ENCODE results near the gene LAMB3. TPM values are rescaled to one million over a fixed set of nuclear protein-coding genes. Genes with fewer than 3 reads are reported as not detected.

Gene LAMB3
- total RNA-seq, 2 donors from 2014 or later, result 1.6 to 11.7 TPM

- DNase-seq (ENCODE audit: low spot score in 2 of 2), result peak; percentile 74 to 93
- Mint-ChIP-seq H3K36me3 (no peaks in the 10 kb centered on the region), H3K27ac (no peak overlapping the region), H3K9me3 (no peaks in the 10 kb centered on the region)
- ATAC-seq, result peak; percentile 85 to 87
Measured at GRCh38 chr1:209627732-209628196, 24.5 kb downstream of the LAMB3 start.

DNA sequence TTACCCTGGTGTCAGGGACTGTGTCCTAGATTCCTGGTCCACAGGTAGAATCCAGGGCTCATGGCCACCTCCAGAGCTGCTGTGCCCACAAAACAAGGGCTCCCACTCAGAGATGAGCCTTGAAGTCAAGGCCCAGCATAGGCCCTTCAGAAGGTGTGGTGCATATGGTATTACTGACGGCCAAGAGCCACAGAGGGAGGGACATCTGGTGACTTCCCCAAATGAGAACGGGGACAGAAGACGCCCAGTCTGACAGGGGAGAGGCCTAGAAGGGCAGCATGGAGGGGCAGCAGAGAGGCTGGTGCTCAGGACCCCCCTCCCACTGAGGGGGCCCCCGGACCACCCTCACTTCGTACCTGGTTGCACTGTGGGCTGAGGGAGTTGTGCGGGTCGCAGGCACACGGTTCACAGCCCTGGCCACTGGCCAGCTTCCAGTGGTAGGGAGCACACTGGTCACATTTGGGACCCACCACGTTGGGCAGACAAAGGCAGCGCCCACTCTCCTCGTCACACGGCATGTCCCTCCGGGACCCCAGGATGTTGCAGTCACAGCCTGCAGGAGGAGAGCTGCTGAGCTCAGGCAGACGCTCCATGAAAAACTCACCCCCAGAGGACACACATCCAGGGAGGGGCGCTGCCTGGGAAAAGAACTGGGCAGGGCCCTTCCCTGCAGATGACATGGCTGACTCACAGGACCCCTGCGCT is 25.0 kb downstream of the LAMB3 start:
- H3K36me3 Mint-ChIP-seq, result no peaks in the 10 kb centered on the region
- DNase-seq (ENCODE audit: low spot score in 2 of 2), result no peak
- H3K9me3 Mint-ChIP-seq, result no peaks in the 10 kb centered on the region
- peak; percentile 7 to 8 for ATAC-seq
- no peak overlapping the region for H3K27ac Mint-ChIP-seq

- H3K36me3 Mint-ChIP-seq, result no peaks in the 10 kb centered on the region
- DNase-seq (ENCODE audit: low spot score in 2 of 2) (no peak), ATAC-seq (no peak)
- H3K27ac Mint-ChIP-seq, result no peak overlapping the region
- no peaks in the 10 kb centered on the region for H3K9me3 Mint-ChIP-seq
Measured at GRCh38 chr1:209626346-209627026, 25.7 kb downstream of the LAMB3 start.

DNA sequence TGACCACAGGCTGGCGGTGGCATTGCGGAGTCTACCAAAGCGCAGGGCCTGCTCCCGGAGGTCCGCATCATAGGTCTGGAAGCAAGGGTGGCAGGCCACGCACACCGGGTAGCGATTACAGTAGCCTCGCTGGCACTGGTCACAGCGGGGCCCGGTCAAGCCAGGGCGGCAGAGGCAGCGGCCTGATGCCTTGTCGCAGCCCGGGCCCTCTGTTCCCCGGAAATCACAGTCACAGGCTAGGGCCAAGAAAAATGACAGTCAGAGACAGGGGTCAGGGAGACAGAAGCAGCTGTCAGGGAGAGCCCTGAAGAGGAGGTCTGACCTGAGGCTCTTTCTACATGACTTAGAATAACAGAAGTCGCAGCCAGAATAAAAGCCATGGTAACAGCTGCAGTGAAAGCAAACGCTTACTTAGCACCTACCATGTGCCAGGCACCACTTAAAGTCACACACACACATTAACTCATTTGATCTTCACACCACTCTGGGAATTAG is 26.4 kb downstream of the LAMB3 start:
- ATAC-seq (no peak), DNase-seq (ENCODE audit: low spot score in 2 of 2) (no peak)
- Mint-ChIP-seq H3K27ac (no peak overlapping the region), H3K36me3 (no peaks in the 10 kb centered on the region), H3K9me3 (no peaks in the 10 kb centered on the region)

DNA sequence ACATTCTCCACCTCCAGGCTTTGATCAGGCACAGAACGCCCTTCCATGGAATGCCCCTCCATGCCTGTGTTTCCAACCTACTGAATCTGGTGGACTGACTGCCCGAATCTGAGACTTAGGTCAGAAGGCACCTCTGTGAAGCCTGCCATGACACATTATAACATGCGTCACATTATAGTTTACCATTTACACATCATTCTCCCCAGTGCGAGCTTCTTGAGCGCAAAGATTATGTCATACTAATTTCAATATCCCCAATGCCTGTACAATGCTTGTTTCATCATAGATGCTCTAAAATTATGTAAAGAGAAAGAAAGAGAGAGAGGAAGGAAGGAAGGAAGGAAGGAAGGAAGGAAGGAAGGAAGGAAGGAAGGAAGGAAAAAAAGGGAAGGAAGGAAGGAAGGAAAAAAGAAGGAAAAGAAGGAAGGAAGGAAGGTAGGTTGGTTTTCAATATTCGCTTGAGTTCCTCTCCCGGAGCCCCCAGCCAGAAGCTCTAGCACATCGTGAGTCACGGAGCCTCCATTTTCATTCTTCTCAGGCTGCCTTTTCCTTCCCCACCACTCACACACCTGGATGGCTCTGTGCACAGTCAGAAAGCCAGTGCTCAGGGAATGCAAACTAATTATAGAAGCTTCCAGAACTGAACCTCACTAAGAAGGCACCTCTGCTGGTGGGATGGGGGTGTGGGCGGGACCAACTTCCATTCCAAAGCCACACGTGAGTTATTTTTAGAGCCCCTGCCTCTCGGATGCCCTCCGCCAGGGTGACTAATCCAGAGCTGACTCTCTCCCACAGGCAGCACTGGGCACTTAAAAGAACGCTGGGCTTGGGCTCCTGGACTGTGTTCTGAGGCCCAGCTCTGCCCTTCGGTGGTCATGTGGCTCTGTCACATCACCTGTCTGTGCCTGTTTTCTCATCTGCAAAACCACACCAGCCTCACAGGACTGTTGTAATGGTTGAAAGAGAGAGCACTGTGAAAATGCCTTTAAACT is 27.4 kb downstream of the LAMB3 start:
- DNase-seq (ENCODE audit: low spot score in 2 of 2), result no peak

DNA sequence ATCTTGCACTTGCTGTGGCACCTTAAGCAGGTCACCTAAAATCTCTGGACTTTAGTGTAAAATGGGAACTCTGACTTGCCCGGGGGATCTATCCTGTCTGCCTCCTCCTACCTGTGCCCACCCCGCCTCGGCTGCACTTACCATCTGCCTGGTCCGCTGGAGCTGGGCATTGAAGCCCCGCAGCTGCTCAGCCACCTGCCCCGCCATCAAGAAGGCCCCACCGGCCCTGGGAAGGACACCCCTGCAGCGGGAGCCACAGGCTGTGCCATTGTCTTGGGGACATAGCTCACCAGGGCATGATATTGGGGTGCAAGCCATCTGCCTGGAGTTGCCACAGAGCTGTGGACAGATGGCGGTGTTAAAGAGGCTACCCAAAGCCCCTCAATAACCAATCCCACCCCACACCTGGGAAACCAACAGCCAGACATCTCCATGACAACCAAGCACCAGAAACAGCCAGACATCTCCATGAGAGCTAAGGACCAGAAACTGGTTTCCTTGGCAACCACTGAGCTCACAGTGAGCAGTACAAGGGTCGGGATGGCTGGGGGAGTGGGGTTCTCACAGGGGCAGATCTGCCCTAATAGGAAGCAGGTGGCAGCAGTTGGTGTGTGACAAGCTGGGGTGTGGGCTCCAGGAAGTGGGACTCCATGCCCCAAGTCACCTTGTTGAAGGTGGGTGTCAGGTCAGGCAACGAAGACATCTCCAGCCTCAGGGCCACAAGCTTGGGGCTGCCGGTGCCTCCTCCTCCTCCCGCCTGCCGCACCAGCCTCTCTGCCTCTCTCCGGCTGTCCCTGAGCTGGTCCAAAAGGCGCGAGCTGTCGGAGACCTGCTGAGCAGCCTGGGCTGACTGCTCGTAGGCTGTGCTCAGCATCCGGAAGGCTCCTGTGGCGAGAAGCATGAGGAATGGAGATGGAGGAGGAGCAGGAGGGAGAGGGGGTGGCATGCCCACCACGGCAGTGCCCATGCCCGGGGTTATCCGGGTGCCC is 29.1 kb downstream of the LAMB3 start:
- ATAC-seq (no peak), DNase-seq (ENCODE audit: low spot score in 2 of 2) (peak in 1 of 2 donors; percentile 51)
- no peaks in the 10 kb centered on the region for H3K36me3 Mint-ChIP-seq
- H3K9me3 Mint-ChIP-seq, result no peaks in the 10 kb centered on the region
- H3K27ac Mint-ChIP-seq, result no peak overlapping the region

More for the DNA sequence above, 27.4 kb downstream of the LAMB3 start:
- no peaks in the 10 kb centered on the region for H3K9me3 Mint-ChIP-seq
- peak overlapping the region in 1 of 2 donors; percentile 29 for H3K27ac Mint-ChIP-seq
- ATAC-seq, result no peak
- no peaks in the 10 kb centered on the region for H3K36me3 Mint-ChIP-seq

GRCh38 chr1:209621741-209622655 is 30.2 kb downstream of the LAMB3 start:
- no peaks in the 10 kb centered on the region for H3K9me3 Mint-ChIP-seq
- peak overlapping the region in 1 of 2 donors; percentile 8 for H3K27ac Mint-ChIP-seq
- DNase-seq (ENCODE audit: low spot score in 2 of 2), result peak in 1 of 2 donors; percentile 25
- no peaks in the 10 kb centered on the region for H3K36me3 Mint-ChIP-seq
- no peak for ATAC-seq

DNA sequence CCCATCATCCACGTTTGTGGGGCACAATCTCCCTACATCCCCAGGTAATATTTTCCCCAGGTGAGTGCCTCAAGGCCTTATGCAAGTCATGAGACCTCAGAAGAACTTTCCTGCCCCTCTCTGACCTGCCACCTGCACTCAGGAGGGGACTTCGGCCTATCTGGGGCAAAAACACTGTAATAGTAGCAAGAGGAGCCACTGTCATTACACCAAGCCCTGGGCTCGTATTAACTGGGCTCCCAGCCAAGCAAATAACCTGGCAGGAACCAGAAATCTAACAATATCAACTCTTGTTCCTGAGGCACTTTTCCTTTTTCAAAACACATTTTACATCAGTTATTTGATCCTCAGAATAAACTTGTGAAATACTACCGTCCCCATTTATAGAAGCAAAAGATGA is 30.9 kb downstream of the LAMB3 start:
- ATAC-seq, result no peak
- no peak for DNase-seq (ENCODE audit: low spot score in 2 of 2)
- Mint-ChIP-seq H3K36me3 (peaks cover 0 to 7% of the 10 kb centered on the region in 2 donors), H3K9me3 (no peaks in the 10 kb centered on the region), H3K27ac (peak overlapping the region; percentile 8 to 27)

DNA sequence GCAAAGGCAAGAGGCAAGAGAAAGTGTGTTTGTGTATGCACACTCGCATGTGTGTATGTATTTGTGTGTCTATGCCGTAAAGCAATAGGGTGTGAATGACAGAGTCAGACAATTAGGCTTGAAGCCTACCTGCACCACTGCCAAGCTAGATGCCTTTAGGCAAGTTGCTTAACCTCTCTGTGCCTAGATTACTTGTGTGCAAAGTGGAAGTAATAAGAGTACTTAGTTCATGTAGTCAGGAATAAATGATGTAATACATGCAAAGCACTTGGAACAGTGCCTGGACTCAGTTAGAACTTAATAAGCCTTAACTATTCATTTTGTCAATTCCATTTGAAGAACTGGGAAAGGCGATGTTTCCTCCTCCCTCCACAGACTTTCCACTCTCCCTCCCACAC is 31.7 kb downstream of the LAMB3 start:
- peak overlapping the region in 1 of 2 donors; percentile 27 for H3K27ac Mint-ChIP-seq
- ATAC-seq, result no peak
- no peak for DNase-seq (ENCODE audit: low spot score in 2 of 2)
- peaks cover 0 to 8% of the 10 kb centered on the region in 2 donors for H3K36me3 Mint-ChIP-seq
- peaks cover 0 to 4% of the 10 kb centered on the region in 2 donors for H3K9me3 Mint-ChIP-seq

- peak in 1 of 2 donors; percentile 21 for DNase-seq (ENCODE audit: low spot score in 2 of 2)
- no peak for ATAC-seq
- Mint-ChIP-seq H3K9me3 (peaks cover 0 to 4% of the 10 kb centered on the region in 2 donors), H3K36me3 (peaks cover 0 to 8% of the 10 kb centered on the region in 2 donors), H3K27ac (no peak overlapping the region)
Measured at GRCh38 chr1:209619696-209620486, 32.3 kb downstream of the LAMB3 start.

GRCh38 chr1:209618756-209619420 is 33.3 kb downstream of the LAMB3 start:
- Mint-ChIP-seq H3K36me3 (peaks cover 0 to 8% of the 10 kb centered on the region in 2 donors), H3K27ac (no peak overlapping the region)
- ATAC-seq, result no peak

GRCh38 chr1:209618291-209618690 is 33.9 kb downstream of the LAMB3 start:
- H3K27ac Mint-ChIP-seq, result no peak overlapping the region
- peaks cover 0 to 8% of the 10 kb centered on the region in 2 donors for H3K36me3 Mint-ChIP-seq
- H3K9me3 Mint-ChIP-seq, result peaks cover 0 to 4% of the 10 kb centered on the region in 2 donors
- peak in 1 of 2 donors; percentile 47 for DNase-seq (ENCODE audit: low spot score in 2 of 2)
- no peak for ATAC-seq

More at GRCh38 chr1:209618756-209619420, 33.3 kb downstream of the LAMB3 start:
- DNase-seq (ENCODE audit: low spot score in 2 of 2), result no peak
- peaks cover 0 to 4% of the 10 kb centered on the region in 2 donors for H3K9me3 Mint-ChIP-seq

GRCh38 chr1:209617755-209618154 is 34.5 kb downstream of the LAMB3 start:
- peaks cover 0 to 4% of the 10 kb centered on the region in 2 donors for H3K9me3 Mint-ChIP-seq
- DNase-seq (ENCODE audit: low spot score in 2 of 2) (peak in 1 of 2 donors; percentile 35), ATAC-seq (no peak)
- peaks cover 0 to 8% of the 10 kb centered on the region in 2 donors for H3K36me3 Mint-ChIP-seq
- peak overlapping the region in 1 of 2 donors; percentile 9 for H3K27ac Mint-ChIP-seq
